Fibroblast of lung (primary cell): Measurements from ENCODE around the gene LKAAEAR1.

Experiments used
- EZH2 ChIP-seq: IDR thresholded peaks from 2 replicates; pipeline ENCODE4 v1.5.1; 2012; ENCODE audit warnings: low read length, control low read depth, mild to moderate bottlenecking; ENCODE audit errors: missing control alignments
- TF ChIP-seq, protein P1 (sequence below), 2 donors: IDR thresholded peaks in 1 of 2; conservative IDR thresholded peaks in 1 of 2; 1 replicate in 1 of 2; 2 replicates in 1 of 2; pipeline ENCODE4 v1.5.1; 2011 to 2012; ENCODE audit warnings: low read length in 2 of 2, control low read depth in 1 of 2, inconsistent platforms in 1 of 2, low read depth in 1 of 2, mild to moderate bottlenecking in 1 of 2

DNA sequence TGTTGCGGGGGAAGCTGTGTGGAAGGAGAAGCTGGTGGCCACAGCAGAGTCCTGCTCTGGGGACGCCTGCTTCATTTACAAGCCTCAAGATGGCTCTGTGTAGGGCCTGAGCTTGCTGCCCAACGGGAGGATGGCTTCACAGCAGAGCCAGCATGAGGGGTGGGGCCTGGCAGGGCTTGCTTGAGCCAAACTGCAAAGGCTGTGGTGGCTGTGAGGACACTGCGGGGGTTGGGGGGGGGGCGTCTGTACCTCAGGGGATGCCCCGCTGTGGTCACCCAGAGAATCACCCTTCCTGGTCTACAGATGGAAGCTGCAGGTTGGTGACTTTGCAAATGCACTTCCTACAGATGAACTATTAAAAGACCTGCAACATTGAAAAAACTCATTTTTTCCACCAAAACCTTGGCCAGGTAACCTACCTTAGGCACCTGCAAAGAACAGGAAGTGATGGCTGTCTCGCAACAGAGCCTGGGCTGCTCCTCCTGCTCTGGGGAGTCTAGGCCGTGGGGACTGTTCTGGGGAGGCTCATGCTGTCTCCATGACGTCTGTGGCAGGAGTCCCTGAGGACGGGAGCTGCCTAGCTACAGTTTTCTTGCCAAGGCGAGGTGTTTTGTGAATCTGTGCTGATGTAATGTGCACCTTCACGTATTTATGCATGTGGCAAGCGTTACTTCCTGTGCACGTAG, 15.8 kb upstream of the LKAAEAR1 start:
- TF ChIP-seq, protein P1, sequence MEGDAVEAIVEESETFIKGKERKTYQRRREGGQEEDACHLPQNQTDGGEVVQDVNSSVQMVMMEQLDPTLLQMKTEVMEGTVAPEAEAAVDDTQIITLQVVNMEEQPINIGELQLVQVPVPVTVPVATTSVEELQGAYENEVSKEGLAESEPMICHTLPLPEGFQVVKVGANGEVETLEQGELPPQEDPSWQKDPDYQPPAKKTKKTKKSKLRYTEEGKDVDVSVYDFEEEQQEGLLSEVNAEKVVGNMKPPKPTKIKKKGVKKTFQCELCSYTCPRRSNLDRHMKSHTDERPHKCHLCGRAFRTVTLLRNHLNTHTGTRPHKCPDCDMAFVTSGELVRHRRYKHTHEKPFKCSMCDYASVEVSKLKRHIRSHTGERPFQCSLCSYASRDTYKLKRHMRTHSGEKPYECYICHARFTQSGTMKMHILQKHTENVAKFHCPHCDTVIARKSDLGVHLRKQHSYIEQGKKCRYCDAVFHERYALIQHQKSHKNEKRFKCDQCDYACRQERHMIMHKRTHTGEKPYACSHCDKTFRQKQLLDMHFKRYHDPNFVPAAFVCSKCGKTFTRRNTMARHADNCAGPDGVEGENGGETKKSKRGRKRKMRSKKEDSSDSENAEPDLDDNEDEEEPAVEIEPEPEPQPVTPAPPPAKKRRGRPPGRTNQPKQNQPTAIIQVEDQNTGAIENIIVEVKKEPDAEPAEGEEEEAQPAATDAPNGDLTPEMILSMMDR (conservative IDR thresholded peaks at IDR 0.05 in 1 of 2, IDR thresholded peaks at IDR 0.05 in 1 of 2; ENCODE audit: low read depth in 1 of 2, low read length in 2 of 2) = no peak
- TF ChIP-seq EZH2 = no peak
